ENCODE measurements around the gene MICAL2. TPM values are rescaled to one million over a fixed set of nuclear protein-coding genes. Genes with fewer than 3 reads are reported as not detected.

The MICAL2 gene
- total and polyA plus RNA-seq, 2 donors (not counting 3 experiments of a cell fraction or from before 2014, with no cell fraction given), result 67.6 to 200 TPM

GRCh38 chr11:12287009-12287373 lies 176.6 kb downstream of the MICAL2 start:
- TF ChIP-seq MAX (IDR thresholded peaks at IDR 0.05; ENCODE audit: insufficient read depth, insufficient read length) (no peak), MYC (IDR thresholded peaks at IDR 0.05; ENCODE audit: low read depth, low read length) (no peak), GATA2 (IDR thresholded peaks at IDR 0.05; ENCODE audit: insufficient read depth, insufficient read length, low read depth, low read length) (no peak), EZH2 (IDR thresholded peaks at IDR 0.05; ENCODE audit: borderline replicate concordance, low read depth, low read length, severe bottlenecking) (no peak), JUN (IDR thresholded peaks at IDR 0.05; ENCODE audit: borderline replicate concordance, insufficient read depth, insufficient read length, low read depth) (peak; percentile 44), POLR2AphosphoS5 (IDR thresholded peaks at IDR 0.05; ENCODE audit: insufficient read depth, low read depth, low read length) (peak; percentile 69), POLR2A (IDR thresholded peaks at IDR 0.05; ENCODE audit: low read depth, low read length) (peak; percentile 65), CTCF (IDR thresholded peaks at IDR 0.05; ENCODE audit: extremely low read depth in 1 of 2, insufficient read depth in 1 of 2, low read depth in 1 of 2, low read length in 2 of 2) (no peak), FOS (IDR thresholded peaks at IDR 0.05; ENCODE audit: borderline replicate concordance, insufficient read depth, low read length) (peak; percentile 80)
- H4K20me1 ChIP-seq (replicated peaks; ENCODE audit: control insufficient read depth, extremely low read depth, insufficient read depth, low read length), result no peaks in the 10 kb centered on the region
- no peak overlapping the region for H2AFZ ChIP-seq (ENCODE audit: low read depth, low read length)
- intact Hi-C loops (cut with micrococcal nuclease) (loop anchor here (2.0 to 5.0 kb wide), 6 partner anchors 86 to 540 kb away; partner anchors contain the start of gene USP47), dilution Hi-C loops (cut with MboI; ENCODE audit: extremely low pct_ligation_motif_present, low sequenced_read_pairs) (no loop called here)
- peak overlapping the region in 1 of 3 experiments; percentile 45 for H3K4me3 ChIP-seq (replicated peaks in 1 of 3; ENCODE audit: insufficient read depth in 1 of 3, low read depth in 1 of 3, low read length in 3 of 3)
- no peaks in the 10 kb centered on the region for H3K27me3 ChIP-seq (ENCODE audit: control insufficient read depth in 2 of 2, insufficient read depth in 2 of 2, low read length in 2 of 2)
- H3K27ac ChIP-seq (ENCODE audit: insufficient read depth, low read depth, low read length), result peak overlapping the region; percentile 97
- no peaks in the 10 kb centered on the region for H3K36me3 ChIP-seq (ENCODE audit: control insufficient read depth in 2 of 2, extremely low read depth in 1 of 2, insufficient read depth in 2 of 2, low read length in 2 of 2)
- ChIA-PET POLR2A (interaction anchor here (0.6 to 1.2 kb wide), 4 partner anchors 86 to 452 kb away, joined by 3 to 5 read pairs (median 4); no protein-coding TSS in a partner anchor), CTCF (interaction anchor here (0.7 to 7.9 kb wide), 11 partner anchors 9 to 674 kb away, joined by 3 to 219 read pairs (median 3); partner anchors contain the start of gene PARVA)
- H3K9me1 ChIP-seq (replicated peaks; ENCODE audit: control insufficient read depth, extremely low read depth, insufficient read depth, low read length), result no peaks in the 10 kb centered on the region
- DNase-seq (ENCODE audit: low read depth, low spot score), result peak; percentile 77
- peak overlapping the region; percentile 77 for H3K9ac ChIP-seq (replicated peaks; ENCODE audit: extremely low read depth, insufficient read depth, low read length)
- FAIRE-seq, result peak; percentile 99
- no peaks in the 10 kb centered on the region for H3K9me3 ChIP-seq (replicated peaks; ENCODE audit: control insufficient read depth, insufficient read depth, low read length)
- H3K4me2 ChIP-seq (ENCODE audit: insufficient read depth, low read length), result peak overlapping the region; percentile 53
- no TSS peak for BruUV-seq (replicated peaks)
- H3K4me1 ChIP-seq (ENCODE audit: control insufficient read depth, extremely low read depth, insufficient read depth, low read length), result peaks cover 44% of the 10 kb centered on the region
- H3K79me2 ChIP-seq (ENCODE audit: control insufficient read depth, insufficient read depth, low read length), result no peaks in the 10 kb centered on the region

All from endothelial cell of umbilical vein (primary cell).